ENCODE data around the gene GPR78.

The GPR78 gene

GRCh38 chr4:8585721-8586212 lies 5.6 kb downstream of the GPR78 start:
- DNase-seq (ENCODE audit: low read depth, low spot score): no peak

GRCh38 chr4:8586246-8586645 lies 6.1 kb downstream of the GPR78 start:
- no peak for DNase-seq (ENCODE audit: low read depth, low spot score)

- DNase-seq (ENCODE audit: low read depth, low spot score): peak; percentile 54
Observed at GRCh38 chr4:8586671-8587468, 6.7 kb downstream of the GPR78 start.

- no peak for DNase-seq (ENCODE audit: low read depth, low spot score)
Observed at GRCh38 chr4:8587469-8588195, 7.4 kb downstream of the GPR78 start.

GRCh38 chr4:8588196-8588470 lies 7.9 kb downstream of the GPR78 start:
- no peak for DNase-seq (ENCODE audit: low read depth, low spot score)

- DNase-seq (ENCODE audit: low read depth, low spot score): no peak
Observed at GRCh38 chr4:8589336-8589735, 9.1 kb downstream of the GPR78 start.

GRCh38 chr4:8589823-8590545 lies 9.8 kb downstream of the GPR78 start:
- DNase-seq (ENCODE audit: low read depth, low spot score): no peak

- DNase-seq (ENCODE audit: low read depth, low spot score): no peak
Observed at GRCh38 chr4:8590546-8590880, 10.3 kb downstream of the GPR78 start.

- DNase-seq (ENCODE audit: low read depth, low spot score): no peak
Observed at GRCh38 chr4:8591114-8591513, 10.9 kb downstream of the GPR78 start.

GRCh38 chr4:8591626-8592365 lies 11.6 kb downstream of the GPR78 start:
- no peak for DNase-seq (ENCODE audit: low read depth, low spot score)

GRCh38 chr4:8592366-8593263 lies 12.4 kb downstream of the GPR78 start, which contains the start of gene CPZ:
TSS of gene CPZ (plus strand) at chr4:8592765. CDS start at chr4:8592834, 69 bp downstream.
- DNase-seq (ENCODE audit: low read depth, low spot score): peak; percentile 58

- no peak for DNase-seq (ENCODE audit: low read depth, low spot score)
Observed at GRCh38 chr4:8593264-8594096, 13.3 kb downstream of the GPR78 start.

GRCh38 chr4:8594097-8595038 lies 14.2 kb downstream of the GPR78 start:
- peak; percentile 90 for DNase-seq (ENCODE audit: low read depth, low spot score)

GRCh38 chr4:8595237-8596087 lies 15.3 kb downstream of the GPR78 start:
- DNase-seq (ENCODE audit: low read depth, low spot score): no peak

- DNase-seq (ENCODE audit: low read depth, low spot score): no peak
Observed at GRCh38 chr4:8596891-8597290, 16.7 kb downstream of the GPR78 start.

- DNase-seq (ENCODE audit: low read depth, low spot score): no peak
Observed at GRCh38 chr4:8597319-8597718, 17.1 kb downstream of the GPR78 start.

GRCh38 chr4:8597791-8598190 lies 17.6 kb downstream of the GPR78 start:
- no peak for DNase-seq (ENCODE audit: low read depth, low spot score)
